SK-N-MC (cell line): ENCODE data around the gene FLRT3.

Experiments
- DNase-seq: peaks from one replicate; pipeline ENCODE4 v3.0.0-alpha.2; 2011; ENCODE audit warnings: low read depth, low spot score
- H3K27ac ChIP-seq: fragments of 200-600 bp; sonication (generic); 2 replicates; pipeline ENCODE4 v1.5.1; 2016; ENCODE audit warnings: mixed run types
- H3K36me3 ChIP-seq: fragments of 200-600 bp; sonication (generic); 2 replicates; pipeline ENCODE4 v1.6.1; 2017; ENCODE audit warnings: antibody characterized with exemption, low read length, mixed read lengths; ENCODE audit not compliant: insufficient read depth
- H3K4me3 ChIP-seq: fragments of 200-600 bp; sonication (generic); 2 replicates; pipeline ENCODE4 v1.5.1; 2016
- H3K9ac ChIP-seq: fragments of 200-600 bp; sonication (generic); 2 replicates; pipeline ENCODE4 v1.8.0; 2017; ENCODE audit warnings: mixed run types, mixed read lengths; ENCODE audit not compliant: insufficient read length
- H3K9me3 ChIP-seq: fragments of 200-600 bp; sonication (generic); 2 replicates; pipeline ENCODE4 v1.6.1; 2017; ENCODE audit warnings: low read depth, mild to moderate bottlenecking, antibody characterized with exemption, low read length, moderate library complexity, mixed read lengths
- EZH2 ChIP-seq: fragments of 200-600 bp; sonication (generic); IDR thresholded peaks from one replicate; pipeline ENCODE4 v1.6.1; 2017; ENCODE audit warnings: antibody characterized with exemption
- FOXP2 ChIP-seq: optimal IDR thresholded peaks from 2 replicates; pipeline ENCODE3; 2011; ENCODE audit warnings: mild to moderate bottlenecking, moderate library complexity; ENCODE audit not compliant: insufficient read depth; ENCODE audit errors: extremely low read length, control extremely low read depth
- POLR2AphosphoS5 ChIP-seq: IDR thresholded peaks from 2 replicates; pipeline ENCODE4 v1.6.1; 2012; ENCODE audit warnings: mild to moderate bottlenecking, low read depth, low read length, borderline replicate concordance

Gene FLRT3

DNA sequence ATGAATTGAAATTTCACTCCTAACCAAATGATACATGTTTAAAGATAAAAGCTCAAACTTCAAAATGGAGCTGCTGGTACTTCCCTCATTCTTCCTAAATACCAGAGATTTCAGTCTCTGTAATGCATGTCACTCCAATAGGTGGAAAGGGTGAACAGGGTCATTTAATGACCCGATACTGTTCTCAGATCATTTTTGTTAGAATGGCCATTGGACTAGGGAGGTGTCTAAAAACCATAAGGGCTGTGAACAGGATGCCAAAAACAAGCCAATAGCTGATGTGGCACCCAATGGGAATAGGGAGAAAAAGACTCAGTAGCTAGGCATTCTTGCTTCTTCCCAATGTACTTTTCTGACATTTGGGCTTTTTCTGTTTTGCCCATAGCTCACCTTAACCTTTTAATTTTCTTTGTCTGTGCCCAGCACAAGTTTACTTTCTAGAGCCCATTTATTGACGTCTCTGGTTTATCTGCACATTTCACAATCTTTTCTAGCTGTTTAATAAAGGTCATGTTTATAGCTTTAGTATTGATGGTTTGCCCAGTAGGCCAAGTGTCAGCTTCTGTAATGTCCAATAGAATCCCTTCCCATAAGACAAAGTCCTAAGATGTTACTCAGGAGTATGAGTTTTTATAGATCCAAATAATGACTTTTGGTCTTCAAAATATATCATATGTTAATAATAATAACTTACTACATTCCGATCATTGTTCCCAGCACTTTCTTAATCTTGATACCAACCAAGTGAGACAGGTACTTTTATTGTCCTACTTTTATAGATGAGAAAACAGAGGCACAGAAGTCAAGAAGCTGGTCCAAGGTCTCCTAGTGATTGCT lies 24.3 kb upstream of the FLRT3 start:
- no peak for DNase-seq
- Histone ChIP-seq H3K9me3 (0 out of 2 replicates have a peak, but pooled peaks cover 4% of the 10 kb centered on the region), H3K4me3 (no peak overlapping the region), H3K27ac (no peak overlapping the region), H3K36me3 (no peaks in the 10 kb centered on the region), H3K9ac (no peak overlapping the region)
- no peak for TF ChIP-seq POLR2AphosphoS5

DNA sequence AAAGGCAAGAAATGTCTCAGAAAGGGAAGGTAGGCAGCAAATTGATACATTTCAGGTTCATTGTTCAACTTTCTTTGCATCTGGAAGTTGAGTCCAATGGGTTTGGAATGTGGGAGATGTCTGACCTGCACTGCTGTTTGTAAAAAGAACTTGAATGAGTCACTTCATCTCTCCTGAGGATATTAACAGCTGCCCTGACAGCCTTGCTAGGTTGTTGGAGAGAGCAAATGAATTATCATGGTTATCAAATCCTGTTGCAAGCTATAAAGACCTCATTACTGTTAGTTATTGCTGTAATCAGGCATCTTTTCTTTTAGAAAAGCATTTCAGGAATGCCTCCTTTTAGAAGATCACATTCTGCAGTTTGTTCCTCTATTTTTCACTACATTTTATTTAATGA lies 23.0 kb upstream of the FLRT3 start:
- Histone ChIP-seq H3K27ac (no peak overlapping the region), H3K9ac (no peak overlapping the region), H3K4me3 (no peak overlapping the region), H3K9me3 (no peaks in the 10 kb centered on the region), H3K36me3 (no peaks in the 10 kb centered on the region)
- TF ChIP-seq POLR2AphosphoS5, result no peak
- no peak for TF ChIP-seq FOXP2
- TF ChIP-seq EZH2, result no peak
- DNase-seq, result no peak

DNA sequence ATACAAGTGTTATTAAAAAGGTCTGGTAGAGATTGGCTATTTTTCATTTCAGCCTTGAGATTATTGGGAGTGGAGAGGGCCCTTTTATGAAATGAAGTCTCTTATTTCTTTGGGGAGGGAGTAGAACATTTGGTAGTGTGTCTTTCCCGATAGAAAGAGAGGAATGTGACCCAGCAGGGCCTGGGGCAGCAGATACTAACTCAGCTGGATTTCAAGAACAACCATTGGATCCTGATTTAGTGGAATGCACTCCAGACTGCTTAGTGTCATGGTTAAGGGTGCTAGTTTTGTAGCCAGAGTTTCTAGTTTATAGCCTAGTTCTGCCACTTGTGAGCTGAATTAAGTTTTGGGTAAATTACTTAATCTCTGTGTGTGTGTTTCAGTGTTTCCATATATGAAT lies 18.4 kb upstream of the FLRT3 start:
- DNase-seq, result no peak
- no peak overlapping the region for H3K9ac ChIP-seq
- no peaks in the 10 kb centered on the region for H3K9me3 ChIP-seq
- H3K27ac ChIP-seq, result no peak overlapping the region
- H3K4me3 ChIP-seq, result no peak overlapping the region
- no peaks in the 10 kb centered on the region for H3K36me3 ChIP-seq
- TF ChIP-seq EZH2, result no peak
- no peak for TF ChIP-seq FOXP2
- TF ChIP-seq POLR2AphosphoS5, result no peak

DNA sequence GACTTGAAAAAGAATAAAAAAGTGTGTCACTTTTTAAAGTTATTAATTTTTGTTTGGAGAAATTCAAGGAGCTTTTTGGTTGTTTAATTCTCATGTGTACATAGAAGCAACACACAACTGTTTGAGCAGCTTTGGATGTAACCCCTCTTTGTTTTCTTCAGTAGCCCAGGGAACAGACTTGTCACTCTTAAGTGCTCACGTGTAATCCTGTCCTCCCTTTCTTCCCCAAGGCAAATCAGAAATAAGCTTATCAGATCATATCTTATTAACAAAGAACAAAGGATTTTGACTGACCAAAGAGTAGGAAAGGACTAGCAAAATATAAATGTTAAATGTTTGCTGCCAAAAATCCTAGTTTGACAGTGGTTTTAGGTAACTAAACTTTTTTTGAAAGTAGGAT lies 7.3 kb upstream of the FLRT3 start:
- Histone ChIP-seq H3K4me3 (no peak overlapping the region), H3K9me3 (no peaks in the 10 kb centered on the region), H3K9ac (no peak overlapping the region), H3K36me3 (no peaks in the 10 kb centered on the region), H3K27ac (no peak overlapping the region)
- no peak for DNase-seq
- TF ChIP-seq EZH2 (no peak), POLR2AphosphoS5 (no peak), FOXP2 (no peak)

DNA sequence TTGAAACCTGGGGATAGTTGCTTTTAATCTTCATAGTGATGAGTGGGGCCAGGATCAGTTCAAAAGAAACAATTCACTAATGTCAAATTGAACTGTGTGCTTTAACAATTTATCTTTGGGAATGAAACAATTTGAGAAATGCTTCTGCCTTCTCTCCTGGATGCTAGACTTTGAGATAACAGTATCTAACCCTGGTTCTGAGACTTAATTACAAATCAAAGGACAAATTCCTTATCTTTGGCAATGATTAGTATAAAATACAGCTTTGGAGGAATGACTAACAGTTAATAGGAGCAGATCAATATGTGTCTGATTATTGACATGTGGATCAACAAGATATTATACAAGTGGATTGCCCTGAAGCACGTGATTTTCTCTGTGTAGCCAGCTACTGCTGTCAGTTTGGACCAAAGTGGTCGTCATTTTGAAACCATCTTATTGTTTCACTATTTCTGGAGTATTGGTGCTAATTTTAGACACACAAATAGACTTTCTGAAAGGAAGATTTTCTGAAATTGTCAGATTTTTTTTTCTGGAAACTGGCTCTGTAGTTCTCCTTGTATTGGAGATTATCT lies 6.2 kb upstream of the FLRT3 start:
- Histone ChIP-seq H3K9ac (no peak overlapping the region), H3K27ac (no peak overlapping the region), H3K9me3 (no peaks in the 10 kb centered on the region), H3K36me3 (no peaks in the 10 kb centered on the region), H3K4me3 (no peak overlapping the region)
- TF ChIP-seq EZH2 (no peak), FOXP2 (no peak), POLR2AphosphoS5 (no peak)
- no peak for DNase-seq

DNA sequence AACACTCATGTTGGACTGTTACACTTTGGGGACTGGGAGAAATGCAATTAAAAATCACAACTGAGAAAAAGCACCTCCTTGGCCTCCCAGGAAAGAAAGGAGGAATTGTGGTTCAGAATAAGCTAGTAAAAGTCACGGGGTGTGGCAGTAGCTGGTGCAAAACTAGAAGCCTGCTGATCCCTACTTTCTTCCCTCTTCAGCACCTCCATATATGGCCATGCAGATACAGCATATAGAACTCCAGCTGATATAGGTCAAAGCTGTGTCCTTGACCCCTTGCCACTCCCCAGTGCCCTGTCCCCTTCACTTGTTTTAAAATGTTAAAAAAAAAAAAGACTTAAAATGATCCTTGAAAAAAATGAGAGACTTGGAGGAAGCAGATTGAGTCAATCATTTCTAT lies 5.5 kb upstream of the FLRT3 start:
- no peak for TF ChIP-seq FOXP2
- TF ChIP-seq POLR2AphosphoS5, result no peak
- TF ChIP-seq EZH2, result no peak
- no peak overlapping the region for H3K9ac ChIP-seq
- DNase-seq, result no peak

DNA sequence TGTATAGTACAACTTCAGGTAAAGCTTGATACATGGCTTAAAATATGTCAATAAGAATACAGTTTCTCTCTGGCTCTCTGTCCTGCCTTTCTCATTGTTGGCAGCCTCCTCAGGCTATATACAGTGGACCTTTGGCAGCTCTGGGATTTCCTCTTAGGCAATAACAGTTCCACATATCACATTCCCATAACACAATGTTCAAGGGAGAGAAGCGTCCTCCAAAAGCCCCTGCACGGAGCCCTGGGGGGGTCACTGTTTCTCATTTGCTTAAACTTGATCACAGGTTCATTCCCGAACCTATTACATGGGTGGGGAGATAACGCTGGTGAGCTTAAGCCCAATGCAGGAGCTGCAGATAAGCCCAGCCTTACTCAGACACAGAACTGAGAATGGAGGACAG lies 4.4 kb upstream of the FLRT3 start:
- no peak for DNase-seq
- H3K9me3 ChIP-seq, result no peaks in the 10 kb centered on the region
- H3K4me3 ChIP-seq, result no peak overlapping the region
- no peak overlapping the region for H3K9ac ChIP-seq
- H3K27ac ChIP-seq, result no peak overlapping the region
- TF ChIP-seq FOXP2, result no peak
- no peak for TF ChIP-seq POLR2AphosphoS5
- no peaks in the 10 kb centered on the region for H3K36me3 ChIP-seq

More for the DNA sequence above, 5.5 kb upstream of the FLRT3 start:
- H3K4me3 ChIP-seq, result no peak overlapping the region
- H3K36me3 ChIP-seq, result no peaks in the 10 kb centered on the region
- no peaks in the 10 kb centered on the region for H3K9me3 ChIP-seq
- H3K27ac ChIP-seq, result no peak overlapping the region

DNA sequence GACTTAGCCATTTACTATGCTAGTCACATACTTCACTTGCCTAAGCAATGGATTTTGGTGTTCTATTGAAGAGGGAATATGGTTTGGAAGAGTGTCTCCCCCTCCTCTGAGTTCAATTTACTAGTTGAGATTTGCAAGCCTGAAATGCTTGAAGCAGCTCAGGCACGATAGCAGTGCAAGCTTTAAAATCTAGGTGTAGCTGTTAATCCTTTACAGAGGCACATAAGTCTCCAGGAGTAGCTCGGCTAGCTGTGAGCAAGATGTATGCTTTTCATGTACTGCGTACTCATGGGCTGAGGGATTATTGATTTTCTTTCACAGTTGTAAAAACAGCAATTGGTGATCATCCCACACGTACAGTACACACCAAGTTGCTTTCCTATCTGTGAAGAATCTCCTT lies 726 bp downstream of the FLRT3 start:
- Histone ChIP-seq H3K36me3 (no peaks in the 10 kb centered on the region), H3K9ac (peak overlapping the region; percentile 86), H3K27ac (peak overlapping the region; percentile 61), H3K9me3 (no peaks in the 10 kb centered on the region), H3K4me3 (peak overlapping the region; percentile 93)
- no peak for DNase-seq
- TF ChIP-seq POLR2AphosphoS5 (no peak), EZH2 (no peak), FOXP2 (no peak)

DNA sequence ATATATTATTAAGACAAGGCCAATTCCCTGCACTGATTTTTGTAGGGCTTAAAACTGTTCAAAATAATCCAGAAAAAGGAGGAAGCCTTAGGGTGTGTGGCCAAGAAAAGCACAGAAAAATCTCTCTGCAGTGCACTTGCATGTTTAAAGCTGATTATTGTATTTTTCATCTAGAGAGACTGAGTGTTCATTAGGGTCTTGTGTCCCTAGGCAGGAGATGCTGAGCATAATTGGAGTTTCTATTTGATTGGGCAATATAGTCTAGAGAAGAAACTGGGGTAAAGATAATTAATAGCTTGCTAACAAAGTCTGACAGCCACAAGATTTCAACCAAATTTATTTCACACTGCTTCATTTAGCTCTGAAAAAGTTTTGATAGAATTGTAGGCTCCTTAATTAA lies 2.4 kb downstream of the FLRT3 start:
- peak overlapping the region; percentile 86 for H3K9ac ChIP-seq
- H3K9me3 ChIP-seq, result no peaks in the 10 kb centered on the region
- H3K36me3 ChIP-seq, result no peaks in the 10 kb centered on the region
- H3K4me3 ChIP-seq, result peak overlapping the region; percentile 93
- TF ChIP-seq POLR2AphosphoS5 (no peak), EZH2 (no peak), FOXP2 (no peak)
- DNase-seq, result no peak
- H3K27ac ChIP-seq, result peak overlapping the region; percentile 14
